ENCODE data around the gene ATG7.

Gene ATG7

GRCh38 chr3:11562277-11562881, 290.2 kb downstream of the ATG7 start:
- in situ Hi-C loops (cut with MboI; ENCODE audit: low pct_unique_long_range_greater_than_20kb, low sequenced_read_pairs, unreplicated experiment): no loop called here
- DNase-seq (ENCODE audit: low spot score): no peak
- no peak for TF ChIP-seq CTCF (IDR thresholded peaks at IDR 0.05; ENCODE audit: extremely low read depth, insufficient read depth, missing control alignments)

GRCh38 chr3:11563159-11563864, 291.1 kb downstream of the ATG7 start:
- TF ChIP-seq CTCF (IDR thresholded peaks at IDR 0.05; ENCODE audit: extremely low read depth, insufficient read depth, missing control alignments): no peak
- DNase-seq (ENCODE audit: low spot score): no peak
- in situ Hi-C loops (cut with MboI; ENCODE audit: low pct_unique_long_range_greater_than_20kb, low sequenced_read_pairs, unreplicated experiment): no loop called here

DNA sequence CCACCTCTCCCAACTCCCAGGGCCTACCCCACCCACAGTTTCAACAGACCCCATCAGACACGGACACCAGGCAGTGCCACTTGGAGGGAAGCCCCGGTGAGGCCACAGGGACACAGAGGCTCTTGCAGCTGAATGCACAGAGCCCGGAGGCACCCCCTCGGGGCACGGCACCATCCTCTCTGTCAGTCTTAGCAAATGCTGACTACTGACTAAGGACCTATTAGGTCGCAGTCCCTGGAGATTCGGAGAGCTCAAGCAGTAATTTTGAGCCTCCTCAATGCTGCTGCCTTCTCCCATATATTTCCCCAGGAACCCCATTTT, 291.6 kb downstream of the ATG7 start:
- no peak for DNase-seq (ENCODE audit: low spot score)
- TF ChIP-seq CTCF (IDR thresholded peaks at IDR 0.05; ENCODE audit: extremely low read depth, insufficient read depth, missing control alignments): no peak
- in situ Hi-C loops (cut with MboI; ENCODE audit: low pct_unique_long_range_greater_than_20kb, low sequenced_read_pairs, unreplicated experiment): no loop called here

DNA sequence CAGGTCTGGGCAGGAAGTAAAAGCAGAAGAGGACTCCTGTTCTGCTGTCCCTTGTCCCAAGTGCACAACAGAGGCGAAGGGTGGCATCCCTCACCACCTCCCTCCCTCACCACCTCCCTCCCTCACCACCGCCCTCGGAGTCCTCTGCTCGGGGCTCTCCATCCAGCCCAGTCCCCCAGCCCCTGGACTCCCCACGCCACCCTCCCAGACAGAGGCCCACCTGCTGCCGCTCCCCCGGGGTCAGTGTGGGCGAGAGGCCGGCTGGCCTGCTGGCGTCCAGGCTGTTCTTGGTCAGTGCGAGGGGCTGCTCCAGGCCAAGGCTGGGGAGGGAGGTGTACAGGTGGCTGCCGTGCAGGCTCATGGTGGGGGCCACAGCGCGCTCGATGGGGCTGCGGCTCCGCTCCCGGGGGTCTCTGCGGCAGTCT, 292.4 kb downstream of the ATG7 start:
- in situ Hi-C loops (cut with MboI; ENCODE audit: low pct_unique_long_range_greater_than_20kb, low sequenced_read_pairs, unreplicated experiment): no loop called here
- no peak for TF ChIP-seq CTCF (IDR thresholded peaks at IDR 0.05; ENCODE audit: extremely low read depth, insufficient read depth, missing control alignments)
- DNase-seq (ENCODE audit: low spot score): no peak

DNA sequence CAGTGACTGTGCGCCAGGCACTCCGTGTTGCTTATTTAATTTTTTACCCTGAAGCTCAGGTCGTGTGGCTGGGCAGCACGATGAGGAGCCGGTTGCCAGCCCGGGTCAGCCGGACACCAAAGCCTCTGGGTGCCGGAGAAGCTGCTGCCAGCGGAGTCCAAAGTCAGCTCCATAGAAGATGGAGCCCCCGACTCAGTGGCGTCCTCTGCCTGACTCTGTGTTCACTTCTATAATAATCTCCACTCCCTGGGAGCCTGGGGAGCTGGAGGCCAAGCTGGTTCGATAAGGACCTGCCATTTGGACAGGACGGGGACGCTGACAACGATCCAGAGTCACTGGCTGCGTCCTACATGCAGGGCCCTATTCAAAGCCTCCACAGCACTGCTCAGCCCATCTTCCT, 292.9 kb downstream of the ATG7 start:
- in situ Hi-C loops (cut with MboI; ENCODE audit: low pct_unique_long_range_greater_than_20kb, low sequenced_read_pairs, unreplicated experiment): no loop called here
- TF ChIP-seq CTCF (IDR thresholded peaks at IDR 0.05; ENCODE audit: extremely low read depth, insufficient read depth, missing control alignments): no peak
- DNase-seq (ENCODE audit: low spot score): no peak

DNA sequence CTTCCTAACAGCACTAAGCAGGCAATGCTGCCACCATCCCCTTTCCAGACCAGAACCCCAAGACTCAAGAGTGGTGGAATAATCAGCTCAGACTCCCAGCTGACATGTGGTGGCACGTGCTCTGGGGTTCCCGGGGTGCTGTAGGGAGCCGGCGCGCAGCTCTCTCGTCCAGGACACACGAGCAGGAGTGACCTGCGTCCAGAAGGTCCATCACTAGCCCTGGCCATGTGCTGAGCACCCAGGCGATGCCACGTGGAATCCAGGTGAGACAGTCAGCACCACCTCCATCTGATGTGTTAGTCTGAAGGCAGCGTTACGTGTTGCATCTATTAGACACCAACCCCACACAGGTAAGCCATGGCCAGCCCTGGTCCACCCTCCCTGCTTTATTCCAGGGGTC, 293.3 kb downstream of the ATG7 start:
- in situ Hi-C loops (cut with MboI; ENCODE audit: low pct_unique_long_range_greater_than_20kb, low sequenced_read_pairs, unreplicated experiment): no loop called here
- DNase-seq (ENCODE audit: low spot score): no peak
- TF ChIP-seq CTCF (IDR thresholded peaks at IDR 0.05; ENCODE audit: extremely low read depth, insufficient read depth, missing control alignments): no peak
